Measurements from ENCODE around the gene HES4. TPM values are rescaled to one million over a fixed set of nuclear protein-coding genes. Genes with fewer than 3 reads are reported as not detected.

Gene HES4
- total and polyA plus RNA-seq, 7 experiments from 2014 or later, result 0.22 to 35.0 (median 1.8) TPM; not detected in 2

DNA sequence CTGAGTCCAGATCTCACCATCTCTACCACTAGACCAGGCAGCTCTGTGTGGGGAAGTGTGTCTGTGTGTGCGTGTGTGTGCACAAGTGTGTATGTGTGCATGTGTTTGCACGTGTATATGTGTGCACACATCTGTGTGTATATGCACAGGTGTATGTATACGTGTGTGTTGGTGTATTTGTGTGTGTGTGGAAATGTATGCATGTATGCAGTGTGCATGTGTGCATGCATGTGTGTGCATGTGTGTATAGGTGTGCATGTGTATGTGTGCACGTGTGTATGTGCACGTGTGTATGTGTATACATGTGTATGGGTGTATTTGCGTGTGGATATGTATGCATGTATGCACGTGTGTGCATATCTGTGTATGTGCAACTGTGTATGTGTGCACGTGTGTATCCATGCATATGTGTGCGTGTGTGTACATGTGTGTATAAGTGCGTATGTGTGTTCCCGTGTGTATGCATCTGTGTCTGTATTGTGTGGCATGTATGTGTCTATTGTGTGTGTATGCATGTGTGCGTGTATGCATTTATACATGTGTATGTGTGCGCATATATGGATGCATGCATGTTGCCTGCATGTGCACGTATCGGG is 30.5 kb downstream of the HES4 start:
- DNase-seq (no peak), ATAC-seq (no peak)
- H3K4me1 Mint-ChIP-seq, result peaks cover 0 to 6% (median 0%) of the 10 kb centered on the region in 7 donors
- Histone ChIP-seq H3K27me3 (ENCODE audit: control insufficient read depth in 2 of 2, insufficient read depth in 2 of 2, low read length in 2 of 2) (peaks cover 0 to 2% of the 10 kb centered on the region in 2 donors), H3K9me3 (ENCODE audit: control insufficient read depth in 2 of 3, low read length in 3 of 3) (no peaks in the 10 kb centered on the region), H3K36me3 (ENCODE audit: control insufficient read depth in 2 of 3, insufficient read depth in 3 of 3, low read length in 3 of 3) (no peaks in the 10 kb centered on the region), H3K4me3 (ENCODE audit: low read length) (no peak overlapping the region), H3K27ac (ENCODE audit: low read depth, low read length) (no peak overlapping the region), H3K4me1 (ENCODE audit: control insufficient read depth in 2 of 2, insufficient read depth in 2 of 2, low read length in 2 of 2) (peaks cover 4 to 5% of the 10 kb centered on the region in 2 donors)
- peaks cover 0 to 4% (median 0%) of the 10 kb centered on the region in 11 donors for H3K9me3 Mint-ChIP-seq
- ChIA-PET POLR2A (no interaction called here), CTCF (no interaction called here)
- no peak overlapping the region for H3K4me3 Mint-ChIP-seq
- intact Hi-C loops (cut with micrococcal nuclease), result no loop called here
- H3K27me3 Mint-ChIP-seq, result peaks cover 4 to 15% (median 10%) of the 10 kb centered on the region in 5 donors
- no peaks in the 10 kb centered on the region for H3K36me3 Mint-ChIP-seq
- no peak overlapping the region for H3K27ac Mint-ChIP-seq

DNA sequence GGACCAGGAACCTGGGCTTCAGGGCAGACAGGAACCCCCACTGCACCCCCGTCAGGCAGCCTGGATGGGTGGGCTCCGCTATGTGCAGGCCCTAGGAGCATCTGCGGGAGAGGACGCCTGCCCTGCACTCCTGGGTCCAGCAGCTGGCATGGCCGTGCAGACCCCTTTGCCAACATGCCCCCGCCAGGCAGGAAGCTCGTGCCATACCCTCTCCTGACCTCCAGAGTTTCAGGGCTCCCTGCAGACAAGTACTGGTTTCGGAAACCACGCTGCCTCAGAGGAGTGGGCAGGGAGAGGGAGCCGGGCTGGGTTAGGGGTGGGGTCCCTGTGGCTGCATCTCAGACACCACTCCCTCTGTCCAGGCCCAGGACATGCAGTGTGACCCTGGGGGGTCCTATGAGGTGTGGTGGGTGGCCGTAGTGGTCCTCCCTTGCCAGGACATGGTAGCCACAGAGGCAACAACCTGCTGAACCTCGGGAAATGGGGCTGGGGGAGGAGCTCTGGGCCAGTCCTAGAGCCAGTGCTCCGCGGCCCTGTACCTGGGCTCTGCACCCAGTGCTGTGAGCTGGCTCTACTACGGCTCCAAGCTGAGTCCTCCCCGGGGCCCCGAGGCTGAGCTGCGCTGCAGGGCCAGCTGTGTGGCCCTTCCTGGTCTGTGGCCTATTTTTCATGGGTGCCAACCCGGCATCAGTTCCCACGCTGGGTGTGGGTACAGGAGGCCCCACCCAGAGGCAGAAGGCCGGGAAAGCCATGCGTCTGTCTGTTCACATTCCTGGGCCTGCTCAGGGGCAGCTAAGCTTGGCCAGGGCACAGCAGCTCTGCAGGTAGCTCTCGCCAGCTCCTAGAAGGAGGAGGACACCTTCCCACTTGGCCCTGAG is 32.2 kb downstream of the HES4 start:
- no peak for ATAC-seq
- H3K27ac ChIP-seq (ENCODE audit: low read depth, low read length), result no peak overlapping the region

DNA sequence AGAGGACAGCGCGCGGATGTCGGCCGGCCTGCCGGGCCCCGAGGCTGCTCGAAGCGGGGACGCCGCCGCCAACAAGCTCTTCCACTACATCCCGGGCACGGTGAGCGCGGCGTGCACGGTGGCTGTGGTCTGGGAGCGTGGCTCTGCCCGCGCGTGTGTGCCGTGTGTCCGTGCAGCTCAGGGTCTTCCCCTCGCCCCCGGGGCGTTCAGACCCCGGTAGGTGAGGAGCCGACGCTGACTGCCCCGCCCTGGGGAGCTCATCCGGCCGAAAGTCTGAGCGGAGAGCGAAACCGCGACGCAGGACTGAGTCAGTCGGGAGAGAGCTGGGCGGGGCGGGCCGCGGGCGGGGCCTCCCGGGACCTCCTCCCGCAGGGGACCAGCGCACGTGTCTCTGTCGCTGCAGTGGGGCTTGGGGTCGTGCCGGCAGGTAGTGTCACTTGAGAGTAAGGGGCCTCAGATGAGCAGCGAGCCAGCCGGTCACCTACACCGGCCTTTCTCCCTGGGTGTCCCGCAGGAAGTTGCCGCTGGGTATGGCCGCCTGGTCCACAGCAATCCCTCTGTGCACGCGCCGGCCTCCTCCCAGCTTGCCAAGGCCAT is 33.1 kb downstream of the HES4 start:
- ATAC-seq, result peak; percentile 85
- peak overlapping the region; percentile 36 for H3K27ac ChIP-seq (ENCODE audit: low read depth, low read length)

More for the DNA sequence above, 32.2 kb downstream of the HES4 start:
- Mint-ChIP-seq H3K4me3 (peak overlapping the region in 3 of 10 donors; percentile 0 to 83 (median 37)), H3K9me3 (peaks cover 0 to 4% (median 0%) of the 10 kb centered on the region in 11 donors), H3K27ac (no peak overlapping the region), H3K27me3 (peaks cover 4 to 15% (median 5%) of the 10 kb centered on the region in 5 donors), H3K36me3 (peaks cover 0 to 5% (median 0%) of the 10 kb centered on the region in 5 donors), H3K4me1 (peaks cover 0 to 6% (median 0%) of the 10 kb centered on the region in 7 donors)
- Histone ChIP-seq H3K27me3 (ENCODE audit: control insufficient read depth in 2 of 2, insufficient read depth in 2 of 2, low read length in 2 of 2) (no peaks in the 10 kb centered on the region), H3K9me3 (ENCODE audit: control insufficient read depth in 2 of 3, low read length in 3 of 3) (no peaks in the 10 kb centered on the region), H3K36me3 (ENCODE audit: control insufficient read depth in 2 of 3, insufficient read depth in 3 of 3, low read length in 3 of 3) (peaks cover 0 to 5% (median 0%) of the 10 kb centered on the region in 3 experiments), H3K4me3 (ENCODE audit: low read length) (no peak overlapping the region), H3K4me1 (ENCODE audit: control insufficient read depth in 2 of 2, insufficient read depth in 2 of 2, low read length in 2 of 2) (peaks cover 4 to 5% of the 10 kb centered on the region in 2 donors)
- intact Hi-C loops (cut with micrococcal nuclease), result loop anchor here in 1 of 2 donors (1.0 kb wide), 1 partner anchor 8 kb away; the partner anchor contains the start of gene NOC2L
- CTCF ChIA-PET, result interaction anchor here (1.7 kb wide), 1 partner anchor 9 kb away, joined by 8 read pairs; no protein-coding TSS in a partner anchor
- POLR2A ChIA-PET, result no interaction called here
- DNase-seq, result no peak

DNA sequence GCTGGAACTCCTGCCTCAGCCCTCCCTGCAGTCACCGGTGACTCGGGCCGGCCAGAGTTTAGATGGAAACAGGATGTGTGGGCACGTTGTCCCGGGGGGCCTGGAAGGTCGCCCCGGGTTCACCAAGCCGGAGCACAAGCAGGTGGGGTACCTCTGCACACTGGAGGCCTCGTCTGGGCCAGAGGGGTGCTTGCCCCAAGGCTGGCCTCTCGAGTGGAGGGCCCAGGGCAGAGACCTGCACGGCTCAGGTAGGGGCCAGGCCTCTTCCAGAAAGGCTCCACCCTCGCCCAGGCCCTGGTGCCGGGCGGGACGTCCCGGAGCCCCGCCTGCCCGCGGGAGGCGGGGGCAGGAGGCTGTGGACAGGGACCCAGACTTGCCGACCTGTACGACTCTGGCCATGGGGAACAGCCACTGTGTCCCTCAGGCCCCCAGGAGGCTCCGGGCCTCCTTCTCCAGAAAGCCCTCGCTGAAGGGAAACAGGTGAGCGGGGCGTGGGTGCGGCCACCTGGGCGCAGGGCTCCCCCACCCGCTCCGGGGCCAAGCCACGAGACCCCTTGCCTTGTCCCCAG is 33.7 kb downstream of the HES4 start, which contains the start of gene PLEKHN1:
PLEKHN1 (plus strand) TSS at position 348 of the 569 bp plus-strand sequence; CDS start at position 398, 50 bp downstream.
- Mint-ChIP-seq H3K27ac (peak within 1 kb of the TSS in 1 of 9 donors; percentile 86), H3K4me1 (peaks cover 0 to 14% (median 0%) of the 10 kb centered on the region in 7 donors), H3K27me3 (peaks cover 4 to 15% (median 5%) of the 10 kb centered on the region in 5 donors), H3K36me3 (peaks cover 0 to 8% (median 0%) of the 10 kb centered on the region in 5 donors), H3K4me3 (peak within 1 kb of the TSS; percentile 51 to 91 (median 79)), H3K9me3 (peaks cover 0 to 4% (median 0%) of the 10 kb centered on the region in 11 donors)
- Histone ChIP-seq H3K4me3 (ENCODE audit: low read length) (peak within 1 kb of the TSS; percentile 78), H3K27me3 (ENCODE audit: control insufficient read depth in 2 of 2, insufficient read depth in 2 of 2, low read length in 2 of 2) (no peaks in the 10 kb centered on the region), H3K9me3 (ENCODE audit: control insufficient read depth in 2 of 3, low read length in 3 of 3) (no peaks in the 10 kb centered on the region), H3K4me1 (ENCODE audit: control insufficient read depth in 2 of 2, insufficient read depth in 2 of 2, low read length in 2 of 2) (peaks cover 4 to 5% of the 10 kb centered on the region in 2 donors), H3K36me3 (ENCODE audit: control insufficient read depth in 2 of 3, insufficient read depth in 3 of 3, low read length in 3 of 3) (peaks cover 0 to 12% (median 0%) of the 10 kb centered on the region in 3 experiments), H3K27ac (ENCODE audit: low read depth, low read length) (peak within 1 kb of the TSS; percentile 36)
- peak; percentile 47 for ATAC-seq
- CTCF ChIA-PET, result interaction anchor here (1.7 kb wide), 1 partner anchor 10 kb away, joined by 8 read pairs; no protein-coding TSS in a partner anchor
- peak in 1 of 9 donors; percentile 47 for DNase-seq
- intact Hi-C loops (cut with micrococcal nuclease), result no loop called here
- POLR2A ChIA-PET, result no interaction called here

More for the DNA sequence above, 33.1 kb downstream of the HES4 start:
- peak overlapping the region; percentile 51 to 91 (median 79) for H3K4me3 Mint-ChIP-seq
- H3K9me3 ChIP-seq (ENCODE audit: control insufficient read depth in 2 of 3, low read length in 3 of 3), result no peaks in the 10 kb centered on the region
- POLR2A ChIA-PET, result interaction anchor here (0.7 kb wide), 1 partner anchor 28 kb away, joined by 3 read pairs; no protein-coding TSS in a partner anchor
- H3K4me3 ChIP-seq (ENCODE audit: low read length), result peak overlapping the region; percentile 78
- peaks cover 0 to 8% (median 0%) of the 10 kb centered on the region in 5 donors for H3K36me3 Mint-ChIP-seq
- CTCF ChIA-PET, result interaction anchor here (0.6 to 1.7 kb wide), 2 partner anchors 10 to 146 kb away, joined by 3 to 8 read pairs; no protein-coding TSS in a partner anchor
- no peaks in the 10 kb centered on the region for H3K27me3 ChIP-seq (ENCODE audit: control insufficient read depth in 2 of 2, insufficient read depth in 2 of 2, low read length in 2 of 2)
- H3K27me3 Mint-ChIP-seq, result peaks cover 4 to 15% (median 5%) of the 10 kb centered on the region in 5 donors
- peaks cover 4 to 5% of the 10 kb centered on the region in 2 donors for H3K4me1 ChIP-seq (ENCODE audit: control insufficient read depth in 2 of 2, insufficient read depth in 2 of 2, low read length in 2 of 2)
- peaks cover 0 to 4% (median 0%) of the 10 kb centered on the region in 11 donors for H3K9me3 Mint-ChIP-seq
- peak overlapping the region in 1 of 9 donors; percentile 86 for H3K27ac Mint-ChIP-seq
- peaks cover 0 to 12% (median 0%) of the 10 kb centered on the region in 3 experiments for H3K36me3 ChIP-seq (ENCODE audit: control insufficient read depth in 2 of 3, insufficient read depth in 3 of 3, low read length in 3 of 3)
- peaks cover 0 to 9% (median 0%) of the 10 kb centered on the region in 7 donors for H3K4me1 Mint-ChIP-seq
- DNase-seq, result peak; percentile 28 to 78 (median 51)
- intact Hi-C loops (cut with micrococcal nuclease), result loop anchor here in 1 of 2 donors (1.0 kb wide), 1 partner anchor 8 kb away; the partner anchor contains the start of gene NOC2L

DNA sequence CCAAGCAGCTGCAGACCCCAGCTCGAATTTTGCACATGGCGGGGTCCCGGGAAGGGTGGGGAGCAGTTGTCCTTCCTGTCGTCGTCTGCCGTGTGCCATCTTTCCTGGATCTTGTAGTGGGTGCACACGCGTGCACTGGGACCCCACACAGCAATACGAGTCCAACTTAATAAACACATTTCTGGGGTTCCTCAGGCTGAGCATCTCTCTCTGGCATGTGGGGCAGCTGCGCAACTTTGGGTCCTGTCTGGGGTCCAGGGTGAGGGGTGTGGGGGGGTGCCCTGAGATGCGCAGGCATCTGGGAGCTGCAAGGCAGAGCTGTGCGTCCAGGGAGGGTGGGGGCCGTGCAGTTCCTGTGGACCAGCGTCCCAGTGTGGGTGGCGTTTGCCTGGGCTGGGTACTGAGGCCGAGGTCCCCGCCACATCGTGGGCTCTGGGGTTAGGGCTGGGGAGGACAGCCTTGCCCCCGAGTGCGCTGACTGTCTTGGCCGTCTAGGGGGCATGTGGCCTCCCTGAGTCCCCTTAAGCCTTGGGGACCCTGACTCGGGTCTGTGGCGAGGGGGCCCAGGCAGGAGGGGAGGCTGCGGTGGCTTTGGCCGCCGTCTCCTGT is 34.3 kb downstream of the HES4 start:
- ChIA-PET POLR2A (no interaction called here), CTCF (no interaction called here)
- no peaks in the 10 kb centered on the region for H3K27me3 ChIP-seq (ENCODE audit: control insufficient read depth in 2 of 2, insufficient read depth in 2 of 2, low read length in 2 of 2)
- Mint-ChIP-seq H3K4me1 (peaks cover 0 to 14% (median 0%) of the 10 kb centered on the region in 7 donors), H3K27me3 (peaks cover 4 to 15% (median 5%) of the 10 kb centered on the region in 5 donors), H3K36me3 (peaks cover 0 to 8% (median 0%) of the 10 kb centered on the region in 5 donors), H3K4me3 (peak overlapping the region in 5 of 10 donors; percentile 38 to 83 (median 50)), H3K9me3 (peaks cover 0 to 4% (median 0%) of the 10 kb centered on the region in 11 donors), H3K27ac (no peak overlapping the region)
- no peak overlapping the region for H3K4me3 ChIP-seq (ENCODE audit: low read length)
- H3K9me3 ChIP-seq (ENCODE audit: control insufficient read depth in 2 of 3, low read length in 3 of 3), result no peaks in the 10 kb centered on the region
- intact Hi-C loops (cut with micrococcal nuclease), result no loop called here
- H3K36me3 ChIP-seq (ENCODE audit: control insufficient read depth in 2 of 3, insufficient read depth in 3 of 3, low read length in 3 of 3), result peaks cover 0 to 12% (median 0%) of the 10 kb centered on the region in 3 experiments
- no peak overlapping the region for H3K27ac ChIP-seq (ENCODE audit: low read depth, low read length)
- DNase-seq, result no peak
- peaks cover 4 to 5% of the 10 kb centered on the region in 2 donors for H3K4me1 ChIP-seq (ENCODE audit: control insufficient read depth in 2 of 2, insufficient read depth in 2 of 2, low read length in 2 of 2)
- no peak for ATAC-seq

Measured in naive thymus-derived CD4-positive, alpha-beta T cell (primary cell).